KMS-11 (cell line): ENCODE results near the gene LIN28A.

Source experiments
- H2AFZ ChIP-seq: fragments of 200-600 bp; sonication (generic); 2 replicates; pipeline ENCODE4 v1.6.1; 2016; ENCODE audit warnings: antibody characterized with exemption, mixed run types, low read depth
- H3K27ac ChIP-seq: fragments of 200-600 bp; sonication (generic); 2 replicates; pipeline ENCODE4 v1.6.1; 2016; ENCODE audit warnings: mild to moderate bottlenecking, mixed run types
- H3K27me3 ChIP-seq: fragments of 200-600 bp; sonication (generic); 2 replicates; pipeline ENCODE4 v1.6.1; 2017; ENCODE audit warnings: mild to moderate bottlenecking, low read depth, mixed run types, moderate library complexity; ENCODE audit not compliant: insufficient read depth
- H3K36me3 ChIP-seq: fragments of 200-600 bp; sonication (generic); 2 replicates; pipeline ENCODE4 v1.6.1; 2017; ENCODE audit warnings: mild to moderate bottlenecking, mixed run types; ENCODE audit not compliant: insufficient read depth
- H3K4me1 ChIP-seq: fragments of 200-600 bp; sonication (generic); 2 replicates; pipeline ENCODE4 v1.6.1; 2016; ENCODE audit warnings: mild to moderate bottlenecking, low read depth, mixed run types; ENCODE audit not compliant: poor library complexity, severe bottlenecking
- H3K4me2 ChIP-seq: fragments of 200-600 bp; sonication (generic); 2 replicates; pipeline ENCODE4 v1.7.0; 2016; ENCODE audit warnings: mild to moderate bottlenecking, mixed run types
- H3K4me3 ChIP-seq: fragments of 200-600 bp; sonication (generic); IDR thresholded peaks from 2 replicates; pipeline ENCODE4 v1.6.1; 2017; ENCODE audit warnings: low read depth, low read length, mixed read lengths; ENCODE audit not compliant: insufficient read depth
- H3K79me2 ChIP-seq: fragments of 200-600 bp; sonication (generic); 2 replicates; pipeline ENCODE4 v1.6.1; 2016; ENCODE audit warnings: low read depth, mixed run types; ENCODE audit not compliant: insufficient read depth
- H3K9ac ChIP-seq: fragments of 200-600 bp; sonication (generic); 2 replicates; pipeline ENCODE4 v1.6.1; 2016; ENCODE audit warnings: mild to moderate bottlenecking, mixed run types
- H4K20me1 ChIP-seq: fragments of 200-600 bp; sonication (generic); 2 replicates; pipeline ENCODE4 v1.6.1; 2016; ENCODE audit warnings: mild to moderate bottlenecking, mixed run types; ENCODE audit not compliant: insufficient read depth
- TF ChIP-seq, protein P1 (sequence below): fragments of 200-600 bp; sonication (generic); conservative IDR thresholded peaks from 2 replicates; pipeline ENCODE4 v1.6.1; 2017; ENCODE audit warnings: low read depth, mild to moderate bottlenecking, antibody characterized with exemption, low read length, moderate library complexity, mixed read lengths

The LIN28A gene

DNA sequence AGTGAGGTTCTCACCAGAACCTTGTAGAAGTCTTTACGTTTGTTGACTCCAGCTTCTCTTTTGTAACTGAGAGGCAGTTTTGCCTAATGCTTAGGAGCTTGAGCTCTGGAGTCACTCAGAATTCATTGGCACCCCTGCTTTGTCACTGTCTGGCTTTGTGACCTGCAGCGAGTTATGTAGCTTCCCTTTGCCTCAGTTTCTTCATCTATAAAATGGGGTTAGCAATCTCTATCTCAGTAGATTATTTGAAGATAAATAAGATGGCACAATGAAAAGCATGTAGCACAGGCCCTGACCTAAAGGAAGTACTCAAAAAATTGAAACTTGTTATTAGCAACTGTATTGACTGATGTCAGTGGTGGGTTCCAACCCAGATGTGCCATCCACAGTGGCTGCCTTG lies 29.6 kb downstream of the LIN28A start:
- Histone ChIP-seq H2AFZ (no peak overlapping the region), H3K27ac (no peak overlapping the region), H3K4me2 (no peak overlapping the region), H3K27me3 (no peaks in the 10 kb centered on the region), H3K36me3 (peaks cover 3% of the 10 kb centered on the region; the same call in 1 of the 2 replicates), H3K9ac (no peak overlapping the region), H4K20me1 (no peaks in the 10 kb centered on the region), H3K79me2 (no peaks in the 10 kb centered on the region), H3K4me1 (no peaks in the 10 kb centered on the region), H3K4me3 (no peak overlapping the region)
- TF ChIP-seq, protein P1, sequence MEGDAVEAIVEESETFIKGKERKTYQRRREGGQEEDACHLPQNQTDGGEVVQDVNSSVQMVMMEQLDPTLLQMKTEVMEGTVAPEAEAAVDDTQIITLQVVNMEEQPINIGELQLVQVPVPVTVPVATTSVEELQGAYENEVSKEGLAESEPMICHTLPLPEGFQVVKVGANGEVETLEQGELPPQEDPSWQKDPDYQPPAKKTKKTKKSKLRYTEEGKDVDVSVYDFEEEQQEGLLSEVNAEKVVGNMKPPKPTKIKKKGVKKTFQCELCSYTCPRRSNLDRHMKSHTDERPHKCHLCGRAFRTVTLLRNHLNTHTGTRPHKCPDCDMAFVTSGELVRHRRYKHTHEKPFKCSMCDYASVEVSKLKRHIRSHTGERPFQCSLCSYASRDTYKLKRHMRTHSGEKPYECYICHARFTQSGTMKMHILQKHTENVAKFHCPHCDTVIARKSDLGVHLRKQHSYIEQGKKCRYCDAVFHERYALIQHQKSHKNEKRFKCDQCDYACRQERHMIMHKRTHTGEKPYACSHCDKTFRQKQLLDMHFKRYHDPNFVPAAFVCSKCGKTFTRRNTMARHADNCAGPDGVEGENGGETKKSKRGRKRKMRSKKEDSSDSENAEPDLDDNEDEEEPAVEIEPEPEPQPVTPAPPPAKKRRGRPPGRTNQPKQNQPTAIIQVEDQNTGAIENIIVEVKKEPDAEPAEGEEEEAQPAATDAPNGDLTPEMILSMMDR: no peak

DNA sequence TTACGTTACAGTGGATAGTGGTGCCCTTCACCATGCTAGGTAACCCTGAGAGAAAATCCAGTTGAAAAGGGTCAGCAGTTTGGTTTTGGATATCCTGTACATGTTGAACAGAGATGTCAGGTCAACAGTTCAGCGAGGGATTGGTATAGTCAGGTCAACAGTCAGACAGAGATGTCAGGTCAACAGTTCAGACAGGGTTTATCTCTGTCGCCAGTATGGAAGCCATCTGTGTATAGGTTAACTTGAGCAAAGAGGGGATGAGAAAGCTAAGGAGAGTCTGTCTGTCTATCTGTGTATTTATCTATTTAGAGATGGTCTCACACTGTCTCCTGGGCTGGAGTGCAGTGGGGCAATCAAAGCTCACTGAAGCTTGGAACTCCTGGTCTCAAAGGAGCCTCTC lies 39.3 kb downstream of the LIN28A start:
- Histone ChIP-seq H4K20me1 (no peaks in the 10 kb centered on the region), H3K27me3 (no peaks in the 10 kb centered on the region), H3K27ac (no peak overlapping the region), H3K4me3 (no peak overlapping the region), H3K4me2 (no peak overlapping the region), H3K9ac (no peak overlapping the region), H3K36me3 (no peaks in the 10 kb centered on the region), H2AFZ (no peak overlapping the region), H3K4me1 (no peaks in the 10 kb centered on the region), H3K79me2 (no peaks in the 10 kb centered on the region)
- TF ChIP-seq, protein P1: no peak

DNA sequence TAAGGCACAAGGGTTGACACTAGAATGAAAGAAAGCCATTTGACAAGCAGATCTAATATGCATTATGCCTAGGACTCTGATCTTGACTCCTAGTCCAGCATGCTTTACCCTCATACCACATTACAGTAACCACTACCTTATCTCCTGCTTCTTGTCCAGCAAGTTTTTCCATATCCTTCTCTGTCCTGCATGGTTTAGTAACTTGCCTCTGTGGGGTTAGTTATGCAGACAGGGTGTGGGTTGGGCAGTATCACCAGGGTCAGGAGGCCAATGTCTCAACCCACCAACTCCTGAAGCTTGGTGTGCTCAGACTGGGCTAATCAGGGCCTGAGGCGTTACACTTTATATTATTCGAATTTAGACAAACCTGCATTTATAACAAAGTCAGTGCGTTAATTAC lies 40.3 kb downstream of the LIN28A start:
- H3K4me1 ChIP-seq: no peaks in the 10 kb centered on the region
- H3K36me3 ChIP-seq: no peaks in the 10 kb centered on the region
- TF ChIP-seq, protein P1: no peak
- H3K9ac ChIP-seq: no peak overlapping the region
- no peak overlapping the region for H3K4me3 ChIP-seq
- H3K79me2 ChIP-seq: no peaks in the 10 kb centered on the region
- no peak overlapping the region for H2AFZ ChIP-seq
- H3K4me2 ChIP-seq: no peak overlapping the region
- no peaks in the 10 kb centered on the region for H3K27me3 ChIP-seq
- H3K27ac ChIP-seq: no peak overlapping the region
- H4K20me1 ChIP-seq: no peaks in the 10 kb centered on the region

DNA sequence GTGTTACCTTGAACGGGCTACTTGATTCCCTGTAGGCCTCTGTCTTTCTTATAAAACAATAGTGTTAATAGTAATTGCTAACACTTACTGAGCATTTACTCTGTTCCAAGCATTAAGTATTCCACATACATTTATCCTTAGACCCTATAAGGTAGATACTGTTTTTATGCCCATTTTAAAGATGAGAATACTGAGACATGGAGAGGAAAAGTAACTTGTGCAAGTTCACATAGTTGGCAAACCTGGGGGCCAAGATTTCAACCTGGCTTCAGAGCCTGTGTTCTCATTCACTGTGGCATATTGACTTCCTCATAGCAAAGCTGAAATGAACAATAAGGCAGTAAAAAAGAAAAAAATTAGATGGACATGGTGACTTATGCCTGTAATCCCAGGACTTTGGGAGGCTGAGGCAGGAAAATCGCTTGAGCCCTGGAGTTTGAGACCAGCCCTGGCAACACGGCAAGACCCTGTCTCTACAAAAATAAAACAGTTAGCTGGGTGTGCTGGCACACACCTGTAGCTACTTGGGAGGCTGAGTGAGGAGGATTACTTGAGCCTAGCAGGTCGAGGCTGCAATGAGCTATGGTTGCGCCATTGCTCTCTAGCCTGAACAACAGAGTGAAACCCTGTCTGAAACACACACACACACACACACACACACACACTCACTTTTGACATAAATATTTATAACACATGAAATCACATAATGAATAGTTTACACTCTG lies 42.0 kb downstream of the LIN28A start:
- Histone ChIP-seq H4K20me1 (no peaks in the 10 kb centered on the region), H3K27me3 (no peaks in the 10 kb centered on the region), H2AFZ (no peak overlapping the region), H3K9ac (no peak overlapping the region), H3K4me2 (no peak overlapping the region), H3K36me3 (no peaks in the 10 kb centered on the region), H3K4me1 (no peaks in the 10 kb centered on the region), H3K4me3 (no peak overlapping the region), H3K27ac (no peak overlapping the region), H3K79me2 (no peaks in the 10 kb centered on the region)
- TF ChIP-seq, protein P1: no peak
